Measurements from ENCODE around the gene NEK5. TPM values are rescaled to one million over a fixed set of nuclear protein-coding genes. Genes with fewer than 3 reads are reported as not detected.

The NEK5 gene
- polyA plus RNA-seq, 1 donor (not counting 4 experiments of a cell fraction or from before 2014, with no cell fraction given) = 0.21 TPM

DNA sequence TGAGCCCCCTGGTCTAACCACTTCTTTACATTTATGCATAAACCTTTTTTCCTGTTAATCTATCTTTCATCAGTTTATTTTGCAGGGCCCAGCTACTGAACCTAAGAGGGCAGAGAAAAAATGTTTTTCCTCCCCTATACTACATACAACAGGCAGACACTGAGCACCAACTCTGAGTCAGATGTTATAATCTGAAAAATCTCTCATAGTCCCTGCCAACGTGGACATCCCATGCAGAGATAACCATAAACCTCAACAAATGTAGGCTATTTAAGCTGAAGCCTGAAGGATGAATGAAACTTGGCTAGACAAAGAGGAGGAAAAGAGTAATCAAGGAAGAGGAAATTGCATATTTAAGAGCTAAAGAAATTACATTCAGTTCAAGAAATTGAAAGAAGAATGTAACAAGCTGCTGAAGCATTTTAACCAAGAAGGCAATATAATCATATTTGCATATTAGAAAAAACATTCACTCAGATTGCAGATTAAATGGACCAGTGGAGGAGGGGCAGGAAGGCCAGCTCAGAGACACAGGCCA, 27.9 kb upstream of the NEK5 start:
- FAIRE-seq = no peak
- Histone ChIP-seq H4K20me1 (ENCODE audit: control insufficient read depth, extremely low read depth, insufficient read depth, low read length) (no peaks in the 10 kb centered on the region), H2AFZ (ENCODE audit: control insufficient read depth, low read length) (no peak overlapping the region), H3K9ac (ENCODE audit: control insufficient read depth, extremely low read depth, insufficient read depth, low read length) (no peak overlapping the region), H3K9me1 (ENCODE audit: control insufficient read depth, extremely low read depth, insufficient read depth, low read length) (no peaks in the 10 kb centered on the region), H3K4me3 (ENCODE audit: control insufficient read depth in 2 of 3, extremely low read depth in 1 of 3, insufficient read depth in 2 of 3, low read depth in 1 of 3, low read length in 3 of 3) (no peak overlapping the region), H3K27ac (ENCODE audit: control insufficient read depth, insufficient read depth, low read length) (no peak overlapping the region), H3K4me1 (ENCODE audit: control insufficient read depth, extremely low read depth, insufficient read depth, low read length) (peaks cover 8% of the 10 kb centered on the region), H3K4me2 (ENCODE audit: control insufficient read depth, extremely low read depth, insufficient read depth, low read depth, low read length) (no peak overlapping the region), H3K79me2 (ENCODE audit: control insufficient read depth, insufficient read depth, low read length) (no peaks in the 10 kb centered on the region), H3K9me3 (ENCODE audit: control insufficient read depth, low read depth, low read length) (no peaks in the 10 kb centered on the region), H3K27me3 (ENCODE audit: control insufficient read depth, extremely low read depth, insufficient read depth, low read length) (no peaks in the 10 kb centered on the region), H3K36me3 (ENCODE audit: control insufficient read depth in 2 of 2, extremely low read depth in 1 of 2, insufficient read depth in 2 of 2, low read length in 2 of 2) (no peaks in the 10 kb centered on the region)
- DNase-seq (ENCODE audit: low read depth, low spot score) = no peak
- TF ChIP-seq EZH2 (IDR thresholded peaks at IDR 0.05; ENCODE audit: low read length) = no peak
- TF ChIP-seq, protein P1, sequence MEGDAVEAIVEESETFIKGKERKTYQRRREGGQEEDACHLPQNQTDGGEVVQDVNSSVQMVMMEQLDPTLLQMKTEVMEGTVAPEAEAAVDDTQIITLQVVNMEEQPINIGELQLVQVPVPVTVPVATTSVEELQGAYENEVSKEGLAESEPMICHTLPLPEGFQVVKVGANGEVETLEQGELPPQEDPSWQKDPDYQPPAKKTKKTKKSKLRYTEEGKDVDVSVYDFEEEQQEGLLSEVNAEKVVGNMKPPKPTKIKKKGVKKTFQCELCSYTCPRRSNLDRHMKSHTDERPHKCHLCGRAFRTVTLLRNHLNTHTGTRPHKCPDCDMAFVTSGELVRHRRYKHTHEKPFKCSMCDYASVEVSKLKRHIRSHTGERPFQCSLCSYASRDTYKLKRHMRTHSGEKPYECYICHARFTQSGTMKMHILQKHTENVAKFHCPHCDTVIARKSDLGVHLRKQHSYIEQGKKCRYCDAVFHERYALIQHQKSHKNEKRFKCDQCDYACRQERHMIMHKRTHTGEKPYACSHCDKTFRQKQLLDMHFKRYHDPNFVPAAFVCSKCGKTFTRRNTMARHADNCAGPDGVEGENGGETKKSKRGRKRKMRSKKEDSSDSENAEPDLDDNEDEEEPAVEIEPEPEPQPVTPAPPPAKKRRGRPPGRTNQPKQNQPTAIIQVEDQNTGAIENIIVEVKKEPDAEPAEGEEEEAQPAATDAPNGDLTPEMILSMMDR (optimal IDR thresholded peaks at IDR 0.05 in 1 of 3, IDR thresholded peaks at IDR 0.05 in 1 of 3, conservative IDR thresholded peaks at IDR 0.05 in 1 of 3; ENCODE audit: extremely low read depth in 1 of 3, insufficient read depth in 2 of 3, low read length in 3 of 3) = no peak
- dilution Hi-C loops (cut with MboI; ENCODE audit: extremely low pct_ligation_motif_present, low sequenced_read_pairs) = no loop called here

DNA sequence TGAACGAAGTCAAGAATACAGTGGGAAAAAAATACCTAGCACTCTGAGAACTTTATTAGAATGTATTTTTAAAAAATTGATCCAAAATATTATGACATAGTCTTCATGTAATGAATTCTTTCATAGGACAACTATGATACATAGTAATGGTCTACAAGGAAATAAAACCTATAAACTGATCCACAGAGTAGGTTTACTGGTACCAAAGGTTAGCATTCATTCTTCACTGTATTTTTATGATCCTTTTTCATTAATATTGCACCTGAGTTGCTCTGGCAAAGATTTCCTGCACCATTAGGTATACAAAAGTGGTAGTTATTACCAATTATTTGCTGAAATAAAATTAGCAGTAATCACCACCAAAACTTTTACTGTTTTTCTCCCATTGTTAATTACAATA, 26.3 kb upstream of the NEK5 start:
- FAIRE-seq = no peak

More for the DNA sequence above, 26.3 kb upstream of the NEK5 start:
- H3K9ac ChIP-seq (ENCODE audit: control insufficient read depth, extremely low read depth, insufficient read depth, low read length) = no peak overlapping the region
- peaks cover 8% of the 10 kb centered on the region for H3K4me1 ChIP-seq (ENCODE audit: control insufficient read depth, extremely low read depth, insufficient read depth, low read length)
- H3K4me2 ChIP-seq (ENCODE audit: control insufficient read depth, extremely low read depth, insufficient read depth, low read depth, low read length) = no peak overlapping the region
- H4K20me1 ChIP-seq (ENCODE audit: control insufficient read depth, extremely low read depth, insufficient read depth, low read length) = no peaks in the 10 kb centered on the region
- H3K4me3 ChIP-seq (ENCODE audit: control insufficient read depth in 2 of 3, extremely low read depth in 1 of 3, insufficient read depth in 2 of 3, low read depth in 1 of 3, low read length in 3 of 3) = no peak overlapping the region
- H3K9me3 ChIP-seq (ENCODE audit: control insufficient read depth, low read depth, low read length) = no peaks in the 10 kb centered on the region
- dilution Hi-C loops (cut with MboI; ENCODE audit: extremely low pct_ligation_motif_present, low sequenced_read_pairs) = no loop called here
- H3K36me3 ChIP-seq (ENCODE audit: control insufficient read depth in 2 of 2, extremely low read depth in 1 of 2, insufficient read depth in 2 of 2, low read length in 2 of 2) = no peaks in the 10 kb centered on the region
- TF ChIP-seq, protein P1 (optimal IDR thresholded peaks at IDR 0.05 in 1 of 3, IDR thresholded peaks at IDR 0.05 in 1 of 3, conservative IDR thresholded peaks at IDR 0.05 in 1 of 3; ENCODE audit: extremely low read depth in 1 of 3, insufficient read depth in 2 of 3, low read length in 3 of 3) = no peak
- TF ChIP-seq EZH2 (IDR thresholded peaks at IDR 0.05; ENCODE audit: low read length) = no peak
- no peak for DNase-seq (ENCODE audit: low read depth, low spot score)
- H3K27me3 ChIP-seq (ENCODE audit: control insufficient read depth, extremely low read depth, insufficient read depth, low read length) = no peaks in the 10 kb centered on the region
- H3K27ac ChIP-seq (ENCODE audit: control insufficient read depth, insufficient read depth, low read length) = no peak overlapping the region
- no peaks in the 10 kb centered on the region for H3K79me2 ChIP-seq (ENCODE audit: control insufficient read depth, insufficient read depth, low read length)
- no peaks in the 10 kb centered on the region for H3K9me1 ChIP-seq (ENCODE audit: control insufficient read depth, extremely low read depth, insufficient read depth, low read length)
- H2AFZ ChIP-seq (ENCODE audit: control insufficient read depth, low read length) = no peak overlapping the region
